Loucy (cell line): Measurements from ENCODE around the gene DRGX.

ENCODE experiments used
- CTCF ChIP-seq: fragments of 200-600 bp; sonication (generic); conservative IDR thresholded peaks from 2 replicates; pipeline ENCODE4 v1.5.1; 2014; ENCODE audit warnings: mild to moderate bottlenecking, antibody characterized with exemption, low read length
- EZH2phosphoT487 ChIP-seq: fragments of 200-600 bp; IDR thresholded peaks from 2 replicates; pipeline ENCODE4 v1.6.1; 2018; ENCODE audit warnings: antibody characterized with exemption, mild to moderate bottlenecking, moderate library complexity, borderline replicate concordance

GRCh38 chr10:49349390-49349789, 46.5 kb downstream of the DRGX start:
- TF ChIP-seq CTCF, result no peak
- no peak for TF ChIP-seq EZH2phosphoT487
